GM12864 (cell line): ENCODE data around the gene CHRNA9.
"Not testable (repeated sequence)": the region's sequence is repeated elsewhere in the genome, so short reads cannot be mapped to it uniquely, and the experiment has no call there.

Experiments used
- DNase-seq: peaks from one replicate; pipeline ENCODE4 v3.0.0-alpha.2; 2011; ENCODE audit warnings: low read depth
- H3K4me3 ChIP-seq: 2 replicates; pipeline ENCODE4 v1.5.1; 2011; ENCODE audit warnings: mild to moderate bottlenecking, low read depth, low read length, control low read depth
- CTCF ChIP-seq: IDR thresholded peaks from 2 replicates; pipeline ENCODE4 v1.5.1; 2011; ENCODE audit warnings: low read depth, mild to moderate bottlenecking, moderate library complexity, low read length, control low read depth, inconsistent platforms; ENCODE audit errors: missing control alignments

Gene CHRNA9

GRCh38 chr4:40380647-40381046 is 45.5 kb downstream of the CHRNA9 start:
- DNase-seq: no peak
- no peak overlapping the region for H3K4me3 ChIP-seq
- no peak for TF ChIP-seq CTCF

GRCh38 chr4:40388239-40388638 is 53.1 kb downstream of the CHRNA9 start:
- TF ChIP-seq CTCF: no peak
- no peak overlapping the region for H3K4me3 ChIP-seq
- no peak for DNase-seq

GRCh38 chr4:40389986-40390385 is 54.9 kb downstream of the CHRNA9 start:
- TF ChIP-seq CTCF: no peak
- DNase-seq: no peak
- H3K4me3 ChIP-seq: no peak overlapping the region

DNA sequence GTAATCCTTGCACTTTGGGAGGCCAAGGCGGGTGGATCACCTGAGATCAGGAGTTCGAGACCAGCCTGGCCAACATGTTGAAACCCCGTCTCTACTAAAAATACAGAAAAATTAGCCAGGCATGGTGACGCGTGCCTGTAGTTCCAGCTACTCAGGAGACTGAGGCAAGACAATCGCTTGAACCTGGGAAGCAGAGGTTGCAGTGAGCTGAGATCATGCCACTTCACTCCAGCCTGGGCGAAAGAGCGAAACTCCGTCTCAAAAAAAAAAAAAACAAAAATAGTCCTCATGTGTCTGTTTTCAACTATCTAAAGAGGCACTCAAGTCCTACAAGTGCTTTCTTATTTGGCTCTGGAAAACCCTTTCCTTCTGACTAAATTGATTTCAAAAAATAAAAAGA is 57.1 kb downstream of the CHRNA9 start:
- DNase-seq, H3K4me3 ChIP-seq: not testable (repeated sequence)

GRCh38 chr4:40394236-40394635 is 59.1 kb downstream of the CHRNA9 start:
- TF ChIP-seq CTCF: no peak
- DNase-seq: no peak
- H3K4me3 ChIP-seq: no peak overlapping the region

GRCh38 chr4:40395166-40395900 is 60.2 kb downstream of the CHRNA9 start:
- DNase-seq: no peak
- no peak overlapping the region for H3K4me3 ChIP-seq
- no peak for TF ChIP-seq CTCF

GRCh38 chr4:40395908-40396793 is 61.0 kb downstream of the CHRNA9 start:
- no peak for DNase-seq
- no peak for TF ChIP-seq CTCF
- H3K4me3 ChIP-seq: no peak overlapping the region
